ENCODE data around the gene ALDH1A1.
"Not testable (repeated sequence)": the region's sequence is repeated elsewhere in the genome, so short reads cannot be mapped to it uniquely, and the experiment has no call there.

Gene ALDH1A1

DNA sequence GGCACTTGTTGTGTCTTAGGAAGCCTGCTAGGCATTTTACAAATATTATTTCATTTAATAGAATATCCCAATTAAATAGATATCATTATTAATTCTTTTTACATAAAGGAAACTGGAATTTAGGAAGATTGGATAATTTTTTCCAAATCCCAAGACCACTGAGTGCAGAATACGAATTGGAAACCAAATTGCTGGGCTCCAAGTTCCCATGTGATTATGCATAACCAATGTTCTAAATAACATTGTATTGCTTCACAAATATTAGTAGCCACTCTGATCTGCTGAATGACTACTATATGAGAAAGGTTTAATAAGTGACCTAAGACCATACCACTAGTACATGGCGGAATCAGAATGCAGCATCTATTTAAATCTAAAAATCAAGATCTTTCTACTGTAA is 57.7 kb downstream of the ALDH1A1 start:
- DNase-seq (ENCODE audit: low read depth) = no peak

DNA sequence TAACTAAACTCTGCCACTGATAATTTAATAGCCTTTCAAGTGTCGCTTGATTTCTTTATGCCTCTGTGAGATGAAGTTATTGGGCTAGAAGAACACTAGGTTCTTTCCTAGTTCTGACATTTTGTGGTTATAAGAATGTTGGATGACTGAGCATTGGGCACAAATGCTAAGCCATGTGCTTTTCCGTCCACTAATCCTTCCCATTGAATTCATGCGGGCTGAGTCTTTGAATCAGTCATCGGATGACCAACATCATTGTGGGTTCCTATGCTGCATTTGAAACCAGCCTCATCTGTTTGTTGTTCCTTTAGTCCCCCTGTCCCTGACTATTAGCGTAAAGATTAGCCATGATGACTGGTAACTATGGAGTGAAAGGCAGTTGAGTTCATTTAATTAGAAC is 58.5 kb downstream of the ALDH1A1 start:
- no peak for DNase-seq (ENCODE audit: low read depth)

DNA sequence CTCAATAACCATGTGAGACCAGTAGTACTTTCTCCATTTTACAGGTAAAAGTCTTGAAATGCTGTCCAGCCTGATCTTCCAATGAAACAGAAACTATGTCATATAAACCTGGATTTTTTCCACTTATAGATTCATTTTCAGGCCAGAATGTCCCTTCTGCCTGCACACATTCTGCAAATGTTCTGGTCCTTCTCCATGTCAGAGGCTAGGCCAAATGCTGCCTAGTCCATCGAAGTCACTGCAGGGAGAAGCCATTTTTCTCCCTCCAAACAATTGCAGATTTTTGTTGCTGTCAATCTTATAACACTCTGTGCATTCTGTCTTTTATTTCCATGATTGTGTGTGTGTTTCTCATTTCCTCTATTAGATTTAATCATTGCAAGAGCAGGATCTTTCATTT is 59.4 kb downstream of the ALDH1A1 start:
- no peak for DNase-seq (ENCODE audit: low read depth)

DNA sequence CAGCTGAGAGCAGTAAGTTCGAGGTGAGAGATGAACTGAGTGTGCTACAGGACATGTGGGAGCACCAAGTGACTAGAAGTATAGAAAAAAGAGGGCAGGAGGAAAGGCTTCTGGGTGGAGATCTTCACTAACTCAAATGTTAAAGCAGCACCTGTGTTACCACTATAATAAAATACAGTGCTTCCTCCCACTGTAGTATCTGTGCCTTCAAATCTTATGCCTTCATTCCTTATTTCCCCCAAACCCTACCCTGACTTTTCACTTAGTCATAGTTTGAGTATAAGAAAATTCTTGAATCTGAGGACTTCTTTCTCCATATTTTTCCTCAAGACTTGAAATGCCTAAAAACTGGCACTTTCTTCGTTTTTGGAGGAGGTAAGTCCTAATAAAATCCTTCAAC is 61.8 kb downstream of the ALDH1A1 start:
- DNase-seq (ENCODE audit: low read depth) = no peak

DNA sequence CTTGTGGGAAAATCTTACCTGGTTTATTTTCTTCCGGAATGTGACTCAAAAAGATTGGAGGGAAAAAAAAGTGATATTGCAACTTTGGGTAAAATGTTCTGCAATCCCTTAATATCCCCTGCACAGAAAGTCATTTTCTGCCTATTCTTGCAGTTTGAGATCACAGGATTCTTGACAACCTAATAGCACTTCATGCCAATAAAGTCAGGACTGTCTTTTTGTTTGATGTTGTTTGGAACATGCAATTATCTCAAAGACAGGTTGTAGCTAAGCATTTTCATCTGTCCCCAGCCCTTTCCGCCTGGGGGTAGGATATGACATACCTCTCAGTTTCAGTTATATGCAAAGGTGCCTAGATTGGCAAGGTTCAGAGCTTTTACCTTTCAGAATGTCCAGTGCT is 63.9 kb downstream of the ALDH1A1 start:
- DNase-seq (ENCODE audit: low read depth) = no peak

DNA sequence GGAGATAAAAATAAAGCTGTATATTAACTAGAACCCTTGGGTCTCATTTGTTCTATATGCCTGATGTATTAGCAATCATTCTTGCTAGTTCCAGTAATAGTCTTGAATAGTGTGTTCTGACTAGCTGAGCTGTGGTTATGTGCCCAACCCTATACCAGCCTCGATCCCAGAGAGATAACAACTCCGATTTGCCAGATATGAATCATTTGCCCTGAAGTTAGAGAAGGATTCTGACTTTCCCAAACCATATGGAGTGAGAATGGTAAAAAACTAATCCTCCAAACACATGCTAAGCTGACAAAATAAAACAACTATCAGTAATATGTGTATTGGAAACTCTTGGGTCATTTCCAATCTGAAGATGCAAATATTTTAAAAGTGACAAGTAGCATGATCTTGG is 64.8 kb downstream of the ALDH1A1 start:
- no peak for DNase-seq (ENCODE audit: low read depth)

DNA sequence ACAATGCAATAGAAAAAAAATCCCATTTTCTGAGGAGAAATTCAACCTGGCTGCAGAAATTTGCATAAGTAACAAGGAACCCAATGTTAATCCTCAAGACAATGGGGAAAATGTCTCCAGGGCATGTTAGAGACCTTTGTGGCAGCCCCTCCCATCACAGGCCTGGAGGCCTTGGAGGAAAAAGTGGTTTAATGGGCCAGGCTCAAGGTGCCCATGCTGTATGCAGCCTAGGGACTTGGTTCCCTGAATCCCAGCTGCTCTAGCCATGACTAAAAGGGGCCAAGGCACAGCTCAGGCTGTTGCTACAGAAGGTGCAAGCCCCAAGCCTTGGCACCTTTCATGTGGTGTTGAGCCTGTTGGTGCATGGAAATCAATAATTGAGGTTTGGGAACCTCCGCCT is 66.5 kb downstream of the ALDH1A1 start:
- DNase-seq (ENCODE audit: low read depth) = no peak

DNA sequence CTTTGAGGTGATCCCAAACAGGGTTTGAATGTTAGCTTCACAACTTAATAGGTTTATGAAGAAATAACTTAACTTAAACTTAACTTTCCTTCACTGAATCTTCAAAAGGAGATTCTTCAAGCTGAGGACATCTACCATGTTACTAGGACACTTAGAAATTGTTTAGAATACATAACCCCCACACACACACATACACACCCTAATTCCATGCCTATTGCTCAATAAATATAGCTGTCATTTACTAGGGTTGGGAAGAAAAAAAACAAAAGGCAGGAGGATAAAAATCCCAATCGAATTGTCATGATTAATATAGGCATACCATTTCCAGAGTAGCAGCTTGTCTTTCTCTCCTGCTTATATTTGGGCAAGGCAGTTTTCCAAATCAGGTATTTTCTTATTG is 68.3 kb downstream of the ALDH1A1 start:
- DNase-seq (ENCODE audit: low read depth) = no peak

DNA sequence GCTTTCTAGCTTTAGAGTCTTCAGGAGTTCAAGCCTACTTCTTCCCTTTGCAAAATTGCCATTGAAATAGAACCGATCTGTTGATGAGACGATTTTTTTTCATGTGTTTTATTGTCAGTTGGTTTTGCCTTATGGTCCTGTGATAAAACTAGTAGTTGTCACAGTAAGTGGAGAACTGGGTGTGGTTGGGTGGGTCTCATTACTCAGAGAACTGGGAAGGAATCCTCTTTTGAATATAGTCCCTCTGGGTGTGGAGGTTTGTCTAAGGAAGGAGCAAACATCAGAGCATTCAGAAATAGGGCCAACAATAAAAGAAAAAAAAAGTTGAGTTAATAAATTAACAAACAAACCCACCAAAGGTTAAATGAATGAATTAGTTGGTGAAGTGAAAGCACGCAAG is 69.0 kb downstream of the ALDH1A1 start:
- no peak for DNase-seq (ENCODE audit: low read depth)

DNA sequence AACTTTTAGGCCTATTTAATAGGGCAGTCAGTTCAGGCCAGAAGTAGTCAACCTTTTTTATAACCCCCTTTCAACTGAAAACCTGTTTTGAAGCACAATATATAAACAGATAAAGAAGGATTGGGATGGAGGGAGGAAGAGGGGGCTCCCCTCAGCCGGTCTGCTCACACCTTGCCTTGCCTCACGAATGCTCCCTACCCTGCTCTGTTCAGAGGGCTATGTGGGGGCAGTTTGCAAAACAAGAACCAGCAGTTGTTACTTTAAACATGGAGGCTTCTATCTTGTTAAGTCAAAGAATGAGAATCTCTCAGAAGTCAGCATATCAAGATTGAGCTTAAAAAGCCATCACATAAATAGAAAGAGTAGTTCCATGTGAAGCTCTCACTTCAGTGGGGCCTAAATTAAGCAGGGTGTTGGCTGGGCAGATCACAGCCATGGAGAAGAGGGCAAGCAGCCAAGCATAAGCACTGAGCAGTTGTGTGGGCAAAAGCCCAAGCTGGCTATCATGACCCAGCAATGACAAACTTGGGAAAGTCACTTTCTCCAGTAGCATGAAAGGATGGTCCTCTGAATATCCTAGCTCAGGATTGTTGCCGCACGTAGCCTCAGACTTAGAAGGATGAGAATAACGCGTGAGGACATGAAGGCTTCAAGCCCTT is 70.6 kb downstream of the ALDH1A1 start:
- no peak for DNase-seq (ENCODE audit: low read depth)

DNA sequence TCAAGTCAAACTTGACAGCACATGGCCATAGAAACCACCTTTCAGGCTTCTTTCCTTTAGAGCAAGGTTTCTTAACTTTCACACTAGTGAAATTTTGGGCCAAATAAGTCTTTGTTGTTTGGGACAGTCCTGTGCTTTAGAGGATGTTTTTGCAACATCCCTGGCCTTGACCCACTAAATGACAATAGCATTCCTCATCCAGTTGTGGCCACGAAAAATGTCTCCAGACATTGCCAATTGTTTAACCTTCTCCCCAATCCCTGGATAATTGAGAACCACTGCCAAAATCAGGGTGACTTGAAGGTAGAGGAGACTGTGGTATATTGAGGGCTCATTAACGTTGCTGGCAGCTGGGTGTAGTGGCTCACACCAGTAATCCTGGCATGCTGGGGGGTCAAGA is 72.0 kb downstream of the ALDH1A1 start:
- DNase-seq (ENCODE audit: low read depth) = no peak

DNA sequence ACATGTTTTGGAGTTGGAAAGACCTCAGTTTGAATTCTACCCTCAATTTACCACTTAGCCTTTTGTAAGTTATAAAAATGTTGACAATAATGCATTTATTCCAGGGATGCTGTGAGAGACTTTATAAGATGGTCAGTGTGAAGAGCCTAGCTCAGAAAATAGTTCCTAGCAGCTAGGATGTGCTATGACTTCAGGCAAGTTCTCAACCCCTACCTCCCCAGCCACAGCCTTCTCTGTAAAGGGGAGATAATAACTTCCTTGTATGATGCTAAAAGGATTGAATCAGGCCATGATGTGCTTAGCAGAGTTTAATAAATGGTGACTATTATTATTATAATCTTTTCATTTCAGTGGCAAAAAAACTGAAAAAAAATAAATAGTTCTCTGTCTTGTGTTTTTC is 77.6 kb downstream of the ALDH1A1 start:
- DNase-seq (ENCODE audit: low read depth) = no peak

DNA sequence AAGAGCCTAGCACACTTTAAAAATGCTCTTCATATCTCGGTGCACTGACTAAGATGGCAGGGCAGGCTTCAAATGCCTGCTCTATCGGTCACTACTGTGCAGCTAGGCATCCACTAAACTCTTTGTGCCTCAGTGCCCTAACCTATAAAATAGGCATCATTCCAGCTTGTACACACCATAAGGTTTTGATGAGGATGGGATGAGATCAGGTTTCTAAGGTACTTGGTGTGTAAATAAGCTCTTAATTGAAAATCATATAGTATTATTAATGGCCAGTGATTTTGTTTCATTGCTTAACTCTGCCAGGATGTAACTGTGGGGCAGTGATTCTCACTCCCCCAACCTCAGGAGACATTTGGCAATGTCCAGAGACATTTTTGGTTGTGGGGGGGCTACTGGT is 78.5 kb downstream of the ALDH1A1 start:
- no peak for DNase-seq (ENCODE audit: low read depth)

DNA sequence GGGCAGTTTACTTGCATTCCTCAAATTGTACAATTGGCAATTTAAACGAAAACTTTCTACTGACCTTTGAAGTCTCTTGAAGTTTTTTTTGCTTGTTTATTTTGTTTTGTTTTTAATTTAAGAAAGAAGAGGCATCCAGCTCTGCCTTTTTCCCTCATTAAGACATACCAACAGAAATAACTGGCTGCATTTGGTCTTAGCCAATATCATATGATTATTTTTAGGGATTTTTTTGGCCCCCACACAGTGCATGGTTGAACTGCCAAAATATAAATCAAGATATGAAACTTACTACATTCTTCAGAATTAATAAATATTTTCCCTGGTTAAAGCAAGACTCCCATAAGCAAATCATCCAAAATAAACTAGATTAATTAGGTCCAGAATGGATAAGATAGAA is 79.4 kb downstream of the ALDH1A1 start:
- DNase-seq (ENCODE audit: low read depth) = no peak

DNA sequence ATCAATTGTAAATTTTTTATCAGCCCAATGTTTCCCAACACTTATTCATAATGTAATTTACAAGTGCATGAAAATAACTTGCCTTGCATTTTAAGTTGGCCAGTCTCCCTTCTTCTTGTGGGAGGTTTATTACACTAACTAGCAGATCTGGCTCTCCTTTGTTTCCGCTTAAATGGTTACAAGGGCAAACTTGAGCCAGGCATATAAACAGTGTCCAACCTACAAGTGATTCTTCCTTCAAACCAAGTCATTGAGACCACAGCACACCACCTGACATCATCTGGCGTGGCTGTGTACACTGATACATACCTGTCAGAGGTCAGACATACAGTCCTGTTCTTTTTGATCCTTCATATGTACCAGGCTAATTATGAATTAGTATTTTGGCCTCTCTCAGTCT is 80.1 kb downstream of the ALDH1A1 start:
- DNase-seq (ENCODE audit: low read depth) = no peak

DNA sequence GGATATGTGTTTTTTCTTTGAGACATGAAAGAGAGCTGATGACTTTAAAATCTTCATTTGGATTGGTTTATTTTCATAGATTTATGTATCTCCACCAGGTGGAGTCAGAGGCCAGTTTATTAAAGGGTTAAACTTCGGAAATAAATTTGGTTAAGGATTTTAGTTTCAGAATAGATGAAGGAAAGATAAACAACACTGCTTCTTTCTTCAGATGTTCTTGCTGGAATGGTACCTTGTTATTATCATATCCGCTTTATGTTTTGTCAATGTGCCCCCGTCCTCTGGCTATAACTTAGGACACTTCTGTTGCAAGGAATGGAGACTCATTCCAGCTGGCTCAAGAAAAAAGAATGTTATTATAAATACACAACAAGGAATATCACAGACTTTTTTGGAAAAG is 81.2 kb downstream of the ALDH1A1 start:
- no peak for DNase-seq (ENCODE audit: low read depth)

DNA sequence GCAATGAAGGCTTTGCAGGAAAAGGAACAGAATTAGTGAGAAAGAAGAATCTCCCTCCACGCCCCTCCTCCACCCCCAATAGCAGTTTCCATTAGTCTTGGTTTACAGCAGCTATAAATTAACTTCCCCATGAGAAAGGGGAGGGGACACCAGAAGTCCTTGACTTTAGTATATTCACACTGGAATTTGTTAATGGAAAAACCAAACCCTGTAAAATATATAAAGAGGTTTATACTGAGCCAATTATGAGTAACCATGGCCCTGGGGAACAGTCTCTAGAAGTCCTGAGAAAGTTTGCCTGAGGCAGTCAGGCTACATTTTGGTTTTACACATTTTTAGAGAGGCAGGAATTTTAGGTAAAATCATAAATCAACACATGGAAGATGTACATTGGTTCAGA is 88.5 kb downstream of the ALDH1A1 start:
- no peak for DNase-seq (ENCODE audit: low read depth)

DNA sequence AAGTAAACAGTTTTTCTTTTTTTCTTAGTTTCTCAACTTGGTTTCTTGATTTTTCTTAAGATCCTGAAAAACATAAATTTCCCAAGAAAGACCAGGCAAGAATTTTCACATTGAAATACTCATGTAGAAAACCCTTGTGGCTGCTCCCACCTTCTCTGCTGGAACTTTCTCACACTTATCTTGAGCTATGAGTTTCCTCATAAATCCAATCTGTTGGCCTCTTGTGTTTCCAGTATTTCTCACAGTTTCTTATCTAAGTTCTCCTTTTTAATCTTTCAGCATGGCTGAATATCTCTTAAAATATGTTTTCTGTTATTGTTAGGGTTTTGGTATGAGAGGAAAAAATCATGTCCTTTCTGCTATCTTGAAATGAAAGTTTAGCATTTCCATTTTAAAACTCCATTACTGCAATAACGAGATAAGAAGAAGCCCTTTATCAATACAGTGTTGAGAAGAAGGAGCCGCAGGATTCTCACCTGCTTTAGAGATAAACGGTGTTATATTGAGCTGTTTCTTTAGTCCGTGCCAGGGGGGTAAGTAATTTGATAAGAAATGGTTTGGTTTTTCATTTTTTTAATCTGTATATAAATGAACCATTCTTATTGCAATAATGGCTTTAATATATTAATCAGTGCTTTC is 89.3 kb downstream of the ALDH1A1 start:
- DNase-seq (ENCODE audit: low read depth) = no peak

DNA sequence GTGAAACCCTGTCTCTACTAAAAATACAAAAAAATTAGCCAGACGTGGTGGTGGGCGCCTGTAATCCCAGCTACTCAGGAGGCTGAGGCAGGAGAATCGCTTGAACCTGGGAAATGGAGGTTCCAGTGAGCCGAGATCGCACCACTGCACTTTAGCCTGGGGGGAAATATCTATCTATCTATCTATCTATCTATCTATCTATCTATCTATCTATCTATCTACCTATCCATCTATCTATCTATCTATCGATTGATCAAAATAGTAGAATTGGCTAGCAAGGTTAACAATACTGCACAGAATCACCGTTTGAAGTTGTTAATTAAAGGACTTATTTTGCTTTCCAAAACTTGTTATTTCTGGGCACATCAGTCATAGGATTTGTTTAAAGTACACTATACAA is 90.1 kb downstream of the ALDH1A1 start:
- not testable (repeated sequence) for DNase-seq (ENCODE audit: low read depth)

DNA sequence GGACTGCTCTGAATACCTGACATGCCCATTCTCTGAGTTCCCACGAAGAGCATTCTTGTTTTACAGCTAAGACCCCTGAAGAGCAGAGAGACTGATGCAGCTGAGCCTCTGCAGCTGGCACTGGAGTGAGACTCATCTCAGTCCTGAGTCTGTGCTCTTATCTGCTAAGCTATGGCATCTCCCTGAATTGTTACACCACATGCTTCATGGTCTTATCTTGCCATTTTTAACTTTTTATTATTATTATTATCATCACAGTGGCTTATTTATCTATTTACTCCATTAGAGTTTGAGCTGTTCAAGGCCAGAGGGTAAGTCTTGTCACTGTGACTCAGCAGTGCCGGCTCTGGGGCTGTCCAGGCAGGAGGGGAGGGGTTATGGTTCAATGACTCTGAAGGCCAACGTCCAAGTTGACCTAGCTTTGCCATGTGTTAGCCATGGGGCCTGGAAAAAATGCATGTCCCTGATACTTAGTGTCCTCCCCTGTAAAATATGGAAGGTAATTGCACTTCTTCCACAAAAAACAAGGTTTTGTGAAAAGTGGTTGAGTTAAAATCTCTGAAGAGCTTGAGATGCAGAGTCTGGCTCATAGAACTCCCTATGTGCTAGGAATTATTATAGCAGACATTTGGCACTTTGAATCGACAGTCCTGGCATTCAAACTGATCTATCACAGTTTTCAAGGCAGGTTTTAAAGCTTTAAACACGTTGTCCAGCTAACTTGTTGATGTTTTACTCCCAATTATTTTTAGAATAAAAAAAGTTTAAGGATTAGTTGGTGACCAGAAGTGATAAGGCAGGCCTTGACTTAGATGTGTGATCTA is 94.6 kb downstream of the ALDH1A1 start:
- no peak for DNase-seq (ENCODE audit: low read depth)

DNA sequence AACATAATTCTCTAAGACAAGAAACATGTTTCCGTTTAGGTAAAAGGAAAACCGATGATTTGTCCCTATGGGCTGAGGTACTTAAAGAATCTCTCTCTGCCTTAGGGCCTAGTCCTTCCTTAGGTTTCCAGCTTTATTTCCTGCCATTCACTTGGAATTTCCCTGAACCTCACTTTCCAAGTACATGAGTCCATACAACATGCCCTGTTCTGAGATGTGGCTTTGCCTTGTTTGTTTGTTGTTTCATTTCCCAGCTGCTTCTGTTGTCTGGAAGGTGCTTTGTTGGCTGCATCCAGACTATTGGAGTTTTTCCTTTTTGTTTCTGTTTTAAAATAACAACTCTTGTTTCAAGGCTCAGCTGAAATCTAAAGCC is 95.2 kb downstream of the ALDH1A1 start:
- DNase-seq (ENCODE audit: low read depth) = no peak

DNA sequence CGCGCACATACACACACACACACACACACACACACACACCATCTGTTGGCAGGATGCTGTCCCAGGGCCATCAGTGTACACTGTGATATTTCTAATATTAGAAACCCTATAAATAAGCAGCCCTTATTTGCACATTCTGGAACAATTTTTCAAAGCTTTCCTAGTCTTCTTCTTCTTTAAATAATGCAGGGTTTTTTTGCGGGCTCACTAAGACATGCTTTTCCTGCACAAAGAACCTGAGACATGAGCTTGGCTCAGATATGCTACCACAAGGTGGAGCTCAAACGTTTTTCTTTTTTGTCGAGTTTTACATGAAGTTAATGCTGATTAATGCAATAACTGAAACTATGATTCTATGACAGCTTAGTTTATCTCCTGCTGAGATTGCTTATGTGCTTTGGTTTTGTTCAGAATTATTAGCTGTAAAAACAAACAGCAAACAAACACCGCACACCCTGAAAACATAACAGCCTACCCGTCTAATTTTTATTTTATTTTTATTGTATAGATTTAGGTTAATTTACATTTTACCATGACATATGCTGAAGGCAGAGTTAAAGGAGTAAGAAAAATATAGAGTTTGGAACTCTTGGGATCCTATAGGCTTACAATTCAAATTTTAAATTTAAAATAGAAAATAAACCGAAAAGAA is 95.8 kb downstream of the ALDH1A1 start:
- no peak for DNase-seq (ENCODE audit: low read depth)
